HG02763 (cell line): ENCODE measurements around the gene PTRHD1.

Experiments used
- ATAC-seq: cut with Tn5 transposase; IDR thresholded peaks from one replicate; pipeline ENCODE4 v1.9.1; 2021; ENCODE audit warnings: mild to moderate bottlenecking, moderate library complexity; ENCODE audit not compliant: unreplicated experiment

The PTRHD1 gene

GRCh38 chr2:24762518-24762917, 30.7 kb downstream of the PTRHD1 start:
- ATAC-seq: no peak

GRCh38 chr2:24761866-24762265, 31.3 kb downstream of the PTRHD1 start:
- ATAC-seq: no peak

GRCh38 chr2:24756789-24757188, 36.4 kb downstream of the PTRHD1 start:
- no peak for ATAC-seq

GRCh38 chr2:24754985-24755705, 38.0 kb downstream of the PTRHD1 start:
- ATAC-seq: no peak

- ATAC-seq: no peak
Observed at GRCh38 chr2:24749069-24749691, 44.0 kb downstream of the PTRHD1 start.

- ATAC-seq: no peak
Observed at GRCh38 chr2:24747299-24747698, 45.9 kb downstream of the PTRHD1 start.

- no peak for ATAC-seq
Observed at GRCh38 chr2:24745825-24746224, 47.4 kb downstream of the PTRHD1 start.

- no peak for ATAC-seq
Observed at GRCh38 chr2:24744356-24744755, 48.8 kb downstream of the PTRHD1 start.

- ATAC-seq: no peak
Observed at GRCh38 chr2:24743924-24744323, 49.3 kb downstream of the PTRHD1 start.

GRCh38 chr2:24742730-24743129, 50.5 kb downstream of the PTRHD1 start:
- no peak for ATAC-seq

- no peak for ATAC-seq
Observed at GRCh38 chr2:24740142-24740541, 53.0 kb downstream of the PTRHD1 start.
